HepG2 (cell line): ENCODE results near the gene C1orf198. TPM values are rescaled to one million over a fixed set of nuclear protein-coding genes. Genes with fewer than 3 reads are reported as not detected.
A peak's percentile ranks its signal among the peaks of the same experiment; 100 is the strongest.

Source experiments
- ATAC-seq: fragments of 200-7000 bp; cut with Tn5 transposase; 3 replicates; pipeline ENCODE4 v1.9.1; 2020; ENCODE audit warnings: mild to moderate bottlenecking, moderate library complexity
- BruUV-seq: library from RNA; stranded (reverse); fragments of 400-500 nt; replicated peaks from 2 replicates; lab custom pipeline; 2021; lab: Mats Ljungman, UMichigan
- CTCF ChIA-PET: fragments of 300-600 bp; formaldehyde crosslinking; extraction: SDS; loops from one replicate; lab custom pipeline; 2021; ENCODE audit warnings: low total read pairs, inconsistent platforms, low intra/inter-chr PET ratio; lab: Yijun Ruan, JAX
- POLR2A ChIA-PET: fragments of 350-600 bp; sonication (Branson Sonifier 250); formaldehyde crosslinking; loops from one replicate; lab custom pipeline; 2020; ENCODE audit warnings: antibody characterized with exemption, inconsistent platforms; lab: Yijun Ruan, JAX
- DNase-seq: peaks from one replicate; pipeline ENCODE4 v3.0.0-alpha.2; 2015; ENCODE audit warnings: low spot score
- FAIRE-seq: peaks from 3 replicates; lab custom pipeline; 2011; peaks lifted over from hg19 to GRCh38; lab: Jason Lieb, UNC
- H2AFZ ChIP-seq: one replicate; pipeline ENCODE4 v1.6.1; 2011; ENCODE audit warnings: low read length, inconsistent platforms
- H3K27ac ChIP-seq: fragments of 300-600 bp; 3 replicates; pipeline ENCODE4 v1.8.0; 2011; ENCODE audit warnings: mixed run types, mild to moderate bottlenecking, mixed read lengths, low read length, inconsistent platforms; ENCODE audit not compliant: insufficient read depth; ENCODE audit errors: extremely low read length
- H3K27me3 ChIP-seq, 2 experiments: fragments of 200-600 bp in 1 of 2; 2 replicates in 1 of 2; 3 replicates in 1 of 2; pipeline versions ENCODE4 v1.6.0 to v1.8.0; 2011; ENCODE audit warnings: low read length in 2 of 2, mild to moderate bottlenecking in 2 of 2, moderate library complexity in 2 of 2, inconsistent platforms in 1 of 2; ENCODE audit not compliant: insufficient read depth in 2 of 2, control insufficient read depth in 1 of 2
- H3K36me3 ChIP-seq, 2 experiments: fragments of 200-600 bp in 1 of 2; replicated peaks in 1 of 2; 2 replicates in 1 of 2; 3 replicates in 1 of 2; pipeline versions ENCODE4 v1.5.1 to v1.8.0; 2011; ENCODE audit warnings: low read length in 2 of 2, inconsistent platforms in 1 of 2; ENCODE audit not compliant: insufficient read depth in 2 of 2, control insufficient read depth in 1 of 2
- H3K4me1 ChIP-seq: 2 replicates; pipeline ENCODE4 v1.5.1; 2012; ENCODE audit warnings: low read length, inconsistent platforms; ENCODE audit not compliant: insufficient read depth
- H3K4me2 ChIP-seq: 2 replicates; pipeline ENCODE4 v1.6.0; 2011; ENCODE audit warnings: low read depth, low read length, inconsistent platforms
- H3K4me3 ChIP-seq, 3 experiments: fragments of 200-600 bp in 1 of 3; sonication (generic), shearing (Covaris generic) in 1 of 3; replicated peaks in 1 of 3; 2 replicates each; pipeline ENCODE4 v1.5.1; 2011 to 2016; ENCODE audit warnings: low read length in 3 of 3, inconsistent platforms in 2 of 3, low read depth in 2 of 3, mild to moderate bottlenecking in 2 of 3, control low read depth in 1 of 3, mixed read lengths in 1 of 3; ENCODE audit not compliant: insufficient read depth in 1 of 3
- H3K79me2 ChIP-seq: one replicate; pipeline ENCODE4 v1.6.1; 2011; ENCODE audit warnings: low read length, inconsistent platforms; ENCODE audit not compliant: insufficient read depth
- H3K9ac ChIP-seq: 2 replicates; pipeline ENCODE4 v1.6.0; 2011; ENCODE audit warnings: mild to moderate bottlenecking, low read depth, low read length, inconsistent platforms; ENCODE audit not compliant: insufficient read depth
- H3K9me3 ChIP-seq: 2 replicates; pipeline ENCODE4 v1.5.1; 2012; ENCODE audit warnings: mild to moderate bottlenecking, low read length
- H4K20me1 ChIP-seq: 2 replicates; pipeline ENCODE4 v1.6.0; 2011; ENCODE audit warnings: inconsistent platforms, mild to moderate bottlenecking, low read length, moderate library complexity; ENCODE audit not compliant: insufficient read depth
- FOXC1 ChIP-seq: sonication (generic); formaldehyde crosslinking; IDR thresholded peaks from 2 replicates; pipeline ENCODE4 v1.8.0; 2022; ENCODE audit warnings: mild to moderate bottlenecking, missing genetic modification reagents, borderline replicate concordance
- HNF1B ChIP-seq: sonication (generic); formaldehyde crosslinking; IDR thresholded peaks from 2 replicates; pipeline ENCODE4 v1.5.1; 2020; ENCODE audit warnings: mild to moderate bottlenecking, moderate library complexity, missing genetic modification reagents
- ZNF354B ChIP-seq: sonication (generic); formaldehyde crosslinking; IDR thresholded peaks from 2 replicates; pipeline ENCODE4 v1.8.0; 2022; ENCODE audit warnings: mild to moderate bottlenecking, missing genetic modification reagents
- ZNF430 ChIP-seq: sonication (generic); formaldehyde crosslinking; IDR thresholded peaks from 2 replicates; pipeline ENCODE4 v1.9.0; 2021; ENCODE audit warnings: mild to moderate bottlenecking, missing genetic modification reagents
- WGBS: methylation state at CpG from one replicate; pipeline ENCODE4 v1.1.6; 2017; ENCODE audit warnings: low lambda C conversion rate; 5-methylcytosine and 5-hydroxymethylcytosine counted together
- in situ Hi-C: cut with HindIII; loops from 2 replicates; pipeline ENCODE4 v1.10.0; 2017; ENCODE audit warnings: low pct_unique_long_range_greater_than_20kb; ENCODE audit not compliant: extremely low pct_ligation_motif_present
- intact Hi-C: fragments of 100-400 bp; cut with micrococcal nuclease; formaldehyde crosslinking; loops from one replicate; pipeline ENCODE4 v1.10.0; 2022; ENCODE audit not compliant: unreplicated experiment
- polyA plus RNA-seq, 8 experiments: library from polyadenylated mRNA; depleted of rRNA in 3 of 8; stranded (reverse) in 7 of 8; unstranded in 1 of 8; fragments of >200 nt; fragmentation: Illumina TruSeq in 4 of 8; extraction: Trizol in 4 of 8; gene quantifications; 2 replicates each; pipeline versions ENCODE4 v1.2.1 to v1.2.3, GENCODE V29; 2011 to 2016; ENCODE audit warnings: low read depth in 4 of 8, missing spikeins in 1 of 8, mixed read lengths in 1 of 8; ENCODE audit not compliant: insufficient read depth in 1 of 8
- total RNA-seq, 5 experiments: library from RNA; depleted of rRNA; stranded (reverse); fragments of >200 nt; fragmentation: Illumina TruSeq; extraction: Trizol; gene quantifications; 2 replicates each; pipeline ENCODE4 v1.2.3, GENCODE V29; 2016; ENCODE audit warnings: low read depth in 1 of 5

C1orf198 gene
- total and polyA plus RNA-seq, 2 of the 13 experiments (the other 11 are each of a cell fraction or from before 2014, with no cell fraction given), result 12.7 to 13.4 TPM

GRCh38 chr1:230915078-230915477 is 46.8 kb upstream of the C1orf198 start:
- Histone ChIP-seq H3K9me3 (no peaks in the 10 kb centered on the region), H3K4me2 (no peak overlapping the region), H3K27me3 (no peaks in the 10 kb centered on the region), H4K20me1 (no peaks in the 10 kb centered on the region), H3K4me1 (peaks cover 14% of the 10 kb centered on the region), H3K79me2 (no peaks in the 10 kb centered on the region), H3K36me3 (peaks cover 0 to 24% of the 10 kb centered on the region in 2 experiments; a peak in 2 of 5 replicates), H3K9ac (no peak overlapping the region), H3K27ac (no peak overlapping the region), H2AFZ (no peak overlapping the region), H3K4me3 (no peak overlapping the region)
- intact Hi-C loops, result loop anchor here (5.0 kb wide), 1 partner anchor 297 kb away; no protein-coding TSS in a partner anchor
- ChIA-PET POLR2A (no interaction called here), CTCF (no interaction called here)
- TF ChIP-seq FOXC1 (CRISPR knock-in tag), result no peak
- TF ChIP-seq HNF1B (CRISPR knock-in tag), result no peak
- TF ChIP-seq ZNF430 (CRISPR knock-in tag), result no peak
- FAIRE-seq (no peak), DNase-seq (no peak), ATAC-seq (no peak)
- BruUV-seq, result no TSS peak
- in situ Hi-C loops, result no loop called here

- DNase-seq, result no peak
- H3K9ac ChIP-seq, result no peak overlapping the region
- ChIA-PET CTCF (no interaction called here), POLR2A (interaction anchor here (1.5 kb wide), 1 partner anchor 65 kb away, joined by 4 read pairs; the partner anchor contains the start of genes ARV1 and TTC13)
- H3K9me3 ChIP-seq, result no peaks in the 10 kb centered on the region
- intact Hi-C loops (no loop called here), in situ Hi-C loops (no loop called here)
- FAIRE-seq, result no peak
- no TSS peak for BruUV-seq
- H4K20me1 ChIP-seq, result no peaks in the 10 kb centered on the region
- no peak overlapping the region for H3K4me2 ChIP-seq
- no peak overlapping the region for H2AFZ ChIP-seq
- H3K79me2 ChIP-seq, result no peaks in the 10 kb centered on the region
- 88% methylated on average over 2 of the region's 2 CpGs for WGBS
- H3K4me1 ChIP-seq, result peaks cover 14% of the 10 kb centered on the region
- H3K36me3 ChIP-seq, result peaks cover 2 to 19% of the 10 kb centered on the region in 2 experiments; a peak in 2 of 5 replicates
- no peak for ATAC-seq
- peak overlapping the region; percentile 9 for H3K27ac ChIP-seq
- no peak overlapping the region for H3K4me3 ChIP-seq
- TF ChIP-seq ZNF354B (CRISPR knock-in tag), result no peak
- H3K27me3 ChIP-seq, result no peaks in the 10 kb centered on the region
Measured at GRCh38 chr1:230913496-230913895, 45.2 kb upstream of the C1orf198 start.
